HG02973 (cell line): ENCODE measurements around the gene RRP1.

Experiments
- ATAC-seq: cut with Tn5 transposase; IDR thresholded peaks from one replicate; pipeline ENCODE4 v1.9.1; 2021; ENCODE audit warnings: moderate library complexity; ENCODE audit not compliant: unreplicated experiment

The RRP1 gene, protein sequence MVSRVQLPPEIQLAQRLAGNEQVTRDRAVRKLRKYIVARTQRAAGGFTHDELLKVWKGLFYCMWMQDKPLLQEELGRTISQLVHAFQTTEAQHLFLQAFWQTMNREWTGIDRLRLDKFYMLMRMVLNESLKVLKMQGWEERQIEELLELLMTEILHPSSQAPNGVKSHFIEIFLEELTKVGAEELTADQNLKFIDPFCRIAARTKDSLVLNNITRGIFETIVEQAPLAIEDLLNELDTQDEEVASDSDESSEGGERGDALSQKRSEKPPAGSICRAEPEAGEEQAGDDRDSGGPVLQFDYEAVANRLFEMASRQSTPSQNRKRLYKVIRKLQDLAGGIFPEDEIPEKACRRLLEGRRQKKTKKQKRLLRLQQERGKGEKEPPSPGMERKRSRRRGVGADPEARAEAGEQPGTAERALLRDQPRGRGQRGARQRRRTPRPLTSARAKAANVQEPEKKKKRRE

GRCh38 chr21:43789276-43790009, at the start of gene RRP1:
Gene RRP1 (plus strand): TSS chr21:43789577. CDS start chr21:43789630, 53 bp downstream.
- peak; percentile 74 for ATAC-seq

DNA sequence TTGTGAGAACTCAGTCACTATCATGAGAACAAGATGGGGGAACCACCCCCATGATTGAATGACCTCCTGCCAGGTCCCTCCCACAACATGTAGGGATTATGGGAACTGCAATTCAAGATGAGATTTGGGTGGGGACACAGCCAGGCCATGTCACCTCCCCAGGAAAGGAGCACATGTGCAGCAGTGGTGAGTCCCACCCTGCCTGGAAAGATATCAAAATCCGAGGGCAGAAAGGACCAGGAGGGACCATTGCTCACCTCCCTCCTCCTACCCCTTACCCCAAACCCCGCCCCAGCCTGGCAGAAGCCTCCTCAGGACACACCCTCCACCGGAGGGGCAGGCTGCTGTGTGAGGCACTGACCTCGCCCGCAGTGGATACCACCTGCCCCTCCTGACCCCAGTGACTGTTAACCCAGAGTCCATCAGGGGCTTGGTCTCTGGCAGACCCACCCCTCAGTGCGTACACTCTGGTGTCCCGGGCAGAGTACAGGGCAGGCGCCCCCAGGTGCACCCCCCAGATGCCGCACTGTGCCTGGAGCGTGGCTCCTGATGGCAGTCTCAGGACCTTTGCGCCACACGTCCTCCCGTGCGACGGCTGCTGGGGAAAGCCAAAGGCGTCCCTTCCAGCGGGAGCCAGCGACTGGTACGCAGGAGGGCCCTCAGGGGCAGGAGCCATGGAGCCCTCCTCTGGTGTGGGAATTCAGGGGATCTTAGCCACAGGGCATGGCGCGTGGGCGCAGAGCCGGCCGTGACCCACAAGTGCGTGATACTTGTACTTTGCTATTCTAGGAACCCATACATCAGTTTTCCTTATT, 49.5 kb upstream of the RRP1 start:
- ATAC-seq: no peak

DNA sequence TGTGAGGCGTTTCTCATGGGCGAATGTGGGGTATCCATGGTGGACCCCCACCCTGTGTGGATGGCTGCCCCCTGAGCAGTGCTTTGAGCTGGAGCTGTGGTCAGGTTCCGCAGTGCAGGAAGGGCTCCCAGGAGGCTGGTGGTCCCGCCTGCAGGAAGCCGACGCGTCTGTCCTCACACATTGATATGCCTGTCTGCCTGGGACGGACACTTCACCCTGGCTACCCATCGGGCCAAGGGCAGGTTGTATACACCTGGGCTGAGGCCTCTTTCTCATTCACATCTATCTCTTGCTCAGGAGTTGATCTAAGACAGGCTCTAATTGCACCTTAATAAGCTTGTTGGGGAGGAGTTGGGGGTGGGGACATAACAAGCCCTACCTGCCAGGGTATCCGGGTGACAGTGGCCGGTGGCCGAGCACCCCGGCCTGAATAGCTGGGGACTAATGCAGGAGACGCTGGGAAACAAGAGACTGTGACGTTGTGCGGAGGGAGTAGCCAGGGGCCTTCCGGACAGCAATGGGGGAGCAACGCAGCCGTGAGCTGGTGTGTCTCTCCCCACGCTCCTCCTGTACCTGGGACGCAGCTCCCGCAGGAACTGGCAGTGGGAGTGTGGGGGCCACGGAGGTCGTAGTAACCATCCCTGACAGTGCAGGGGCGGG, 48.8 kb upstream of the RRP1 start:
- ATAC-seq: no peak

GRCh38 chr21:43741423-43742096, 47.8 kb upstream of the RRP1 start:
- ATAC-seq: no peak

DNA sequence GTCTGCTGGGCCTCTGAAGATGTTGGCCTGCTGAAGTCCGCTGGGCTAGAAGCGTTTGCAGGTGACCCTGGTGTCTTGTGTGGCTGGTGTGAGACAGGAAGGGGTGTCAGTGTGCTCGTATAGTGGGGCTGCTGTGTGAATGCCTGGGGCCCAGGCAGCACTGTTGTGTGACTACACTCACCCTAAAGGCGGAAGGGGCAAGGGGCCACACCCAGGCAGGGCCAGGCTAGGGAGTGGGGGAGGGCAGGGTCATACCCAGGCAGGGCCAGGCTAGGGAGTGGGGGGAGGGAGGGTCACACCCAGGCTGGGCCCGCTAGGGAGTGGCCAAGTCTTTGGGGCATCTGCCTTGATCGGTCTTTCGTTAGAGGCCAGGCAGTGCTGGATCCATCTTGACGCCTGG, 45.4 kb upstream of the RRP1 start:
- no peak for ATAC-seq

DNA sequence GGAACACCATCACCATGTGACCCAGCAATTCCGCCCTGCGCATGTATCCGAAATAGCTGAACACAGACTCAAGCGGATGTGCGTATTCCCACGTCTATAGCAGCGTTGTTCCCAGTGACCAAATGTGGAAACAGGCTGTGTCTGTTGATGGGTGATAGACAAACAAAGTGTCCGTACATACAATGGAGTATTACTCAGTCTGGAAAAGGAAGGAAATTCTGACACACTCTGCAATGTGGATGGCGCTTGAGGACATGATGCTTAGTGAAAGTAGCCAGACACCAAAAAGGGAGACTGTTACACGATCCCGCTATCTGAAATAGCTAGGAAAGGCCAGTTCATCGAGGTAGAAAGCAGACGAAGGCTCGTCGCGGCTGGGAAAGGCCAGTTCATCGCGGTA, 44.7 kb upstream of the RRP1 start:
- no peak for ATAC-seq

- no peak for ATAC-seq
These were observed 43.4 kb upstream of the RRP1 start for GRCh38 chr21:43745772-43746517.

DNA sequence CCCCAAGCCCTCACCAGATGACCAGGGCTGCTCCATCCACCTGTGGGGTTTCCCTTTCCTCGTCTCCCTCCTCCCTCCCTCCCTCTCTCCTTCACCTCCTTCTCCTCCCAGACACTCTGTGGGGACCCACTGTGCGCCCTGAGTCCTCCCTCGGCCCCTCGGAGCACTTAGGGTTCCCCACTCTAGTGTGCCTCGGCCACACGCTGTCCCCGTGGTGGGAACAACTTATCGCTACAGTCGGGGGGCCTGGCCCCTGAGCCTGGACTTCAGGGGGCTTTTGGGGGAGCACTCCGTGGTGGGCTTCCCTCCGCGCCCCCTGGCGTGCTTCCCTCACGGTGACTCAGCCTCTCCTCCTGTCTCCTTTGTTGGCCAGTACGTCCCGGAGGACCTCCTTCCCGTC, 40.8 kb upstream of the RRP1 start:
- no peak for ATAC-seq

GRCh38 chr21:43749651-43750262, 39.6 kb upstream of the RRP1 start:
- ATAC-seq: no peak

- no peak for ATAC-seq
These were observed 38.9 kb upstream of the RRP1 start for GRCh38 chr21:43750339-43751033.

GRCh38 chr21:43751955-43752591, 37.3 kb upstream of the RRP1 start:
- no peak for ATAC-seq

- no peak for ATAC-seq
These were observed 36.5 kb upstream of the RRP1 start for GRCh38 chr21:43752758-43753438.

DNA sequence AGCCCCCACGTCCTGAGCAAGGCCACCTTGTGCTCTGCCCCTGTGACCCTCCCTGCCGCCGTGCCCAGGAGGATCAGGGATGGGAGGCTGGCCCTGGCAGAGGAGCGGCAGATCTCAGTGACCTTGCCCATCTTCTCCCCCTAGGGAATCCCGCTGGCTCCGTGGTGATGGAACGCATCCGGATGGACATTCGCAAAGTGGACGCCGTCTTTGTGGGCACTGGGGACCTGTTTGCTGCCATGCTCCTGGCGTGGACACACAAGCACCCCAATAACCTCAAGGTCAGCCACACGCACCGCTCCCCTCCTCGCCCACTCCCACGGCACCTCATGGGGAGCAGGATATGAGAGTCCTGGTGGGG, 36.0 kb upstream of the RRP1 start:
- no peak for ATAC-seq

DNA sequence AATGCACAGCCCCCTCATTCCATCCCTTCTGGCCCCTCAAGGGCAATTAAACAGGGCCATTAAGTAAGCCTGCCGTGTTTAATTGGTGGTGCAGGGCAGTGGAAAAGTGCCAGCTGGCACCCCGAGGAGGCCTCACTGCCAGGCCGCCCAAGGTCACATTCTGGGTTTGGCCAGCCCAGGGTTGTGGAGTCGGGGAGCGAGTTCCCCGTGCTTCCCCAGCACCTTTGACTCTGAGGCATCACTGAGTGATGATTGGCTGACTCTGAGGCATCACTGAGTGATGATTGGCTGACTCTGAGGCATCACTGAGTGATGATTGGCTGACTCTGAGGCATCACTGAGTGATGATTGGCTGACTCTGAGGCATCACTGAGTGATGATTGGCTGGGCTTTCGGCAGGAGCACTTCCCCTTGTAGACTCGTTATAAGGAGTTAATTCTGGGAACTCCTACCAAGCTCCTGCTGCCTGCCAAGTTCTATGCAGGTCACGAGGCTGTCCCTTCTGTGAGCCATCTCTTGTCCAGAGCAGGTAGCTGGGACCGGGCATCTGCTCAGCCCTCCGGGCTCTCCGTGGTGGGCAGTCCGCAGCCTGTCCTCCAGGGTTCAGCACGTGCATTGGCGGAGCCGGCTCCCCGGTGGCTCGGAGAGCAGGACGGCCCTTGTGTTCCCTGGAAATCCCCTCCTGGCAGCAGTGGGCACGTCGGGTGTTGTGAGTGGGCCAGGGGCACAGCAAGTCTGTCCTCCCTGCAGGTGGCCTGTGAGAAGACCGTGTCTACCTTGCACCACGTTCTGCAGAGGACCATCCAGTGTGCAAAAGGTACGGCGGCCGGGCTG, 34.2 kb upstream of the RRP1 start:
- ATAC-seq: no peak

- no peak for ATAC-seq
These were observed 33.4 kb upstream of the RRP1 start for GRCh38 chr21:43755820-43756594.

DNA sequence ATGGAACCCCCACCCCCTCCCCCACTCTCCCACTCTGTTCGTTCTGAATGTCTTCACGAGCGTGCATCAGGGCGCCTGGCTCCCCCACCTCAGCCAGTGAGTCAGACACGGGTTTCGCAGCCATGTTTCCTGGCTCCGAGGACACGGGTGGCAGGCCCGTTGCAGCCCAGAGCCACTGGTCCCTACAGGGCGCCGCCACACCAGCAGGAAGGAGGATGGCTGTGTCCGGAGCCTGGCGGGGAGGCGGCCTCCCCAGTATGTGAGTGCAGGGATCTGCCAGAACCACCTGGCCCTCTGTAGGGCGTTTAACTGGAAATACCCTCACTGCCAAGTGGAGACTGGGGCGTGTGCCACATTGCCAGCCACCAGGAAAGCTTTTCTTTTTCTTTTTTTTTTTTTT, 31.8 kb upstream of the RRP1 start:
- ATAC-seq: no peak
